OCI-LY1 (cell line): Measurements from ENCODE around the gene ANKRD34A.

Experiments
- EZH2 ChIP-seq: fragments of 200-600 bp; sonication (generic), shearing (Covaris generic); IDR thresholded peaks from 2 replicates; pipeline ENCODE4 v1.8.0; 2017; ENCODE audit warnings: borderline replicate concordance, mixed run types, mild to moderate bottlenecking, antibody characterized with exemption, low read length, moderate library complexity, mixed read lengths
- TF ChIP-seq, protein P1 (sequence below): fragments of 200-600 bp; sonication (generic), shearing (Covaris generic); IDR thresholded peaks from 2 replicates; pipeline ENCODE4 v1.5.1; 2017; ENCODE audit warnings: mild to moderate bottlenecking, antibody characterized with exemption, low read length, moderate library complexity, mixed read lengths

DNA sequence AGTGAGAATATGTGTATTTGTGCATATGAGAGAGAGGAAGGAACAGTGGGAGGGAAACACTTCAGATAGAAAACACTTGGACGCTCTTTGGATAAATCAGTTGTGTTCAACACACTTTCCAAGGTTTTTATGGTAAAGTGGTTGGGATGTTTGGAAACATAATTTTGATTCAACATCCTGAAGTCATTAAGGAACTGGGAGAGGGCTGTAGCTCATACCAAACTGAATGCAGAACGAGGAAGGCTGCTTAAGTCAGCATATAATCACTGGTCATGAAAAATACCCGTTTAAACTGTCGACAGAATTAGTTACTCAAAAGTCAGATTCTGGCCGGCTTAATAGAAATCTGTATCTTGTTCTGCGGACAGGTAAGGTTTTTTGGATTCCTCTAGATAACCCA is 21.5 kb downstream of the ANKRD34A start:
- TF ChIP-seq, protein P1, sequence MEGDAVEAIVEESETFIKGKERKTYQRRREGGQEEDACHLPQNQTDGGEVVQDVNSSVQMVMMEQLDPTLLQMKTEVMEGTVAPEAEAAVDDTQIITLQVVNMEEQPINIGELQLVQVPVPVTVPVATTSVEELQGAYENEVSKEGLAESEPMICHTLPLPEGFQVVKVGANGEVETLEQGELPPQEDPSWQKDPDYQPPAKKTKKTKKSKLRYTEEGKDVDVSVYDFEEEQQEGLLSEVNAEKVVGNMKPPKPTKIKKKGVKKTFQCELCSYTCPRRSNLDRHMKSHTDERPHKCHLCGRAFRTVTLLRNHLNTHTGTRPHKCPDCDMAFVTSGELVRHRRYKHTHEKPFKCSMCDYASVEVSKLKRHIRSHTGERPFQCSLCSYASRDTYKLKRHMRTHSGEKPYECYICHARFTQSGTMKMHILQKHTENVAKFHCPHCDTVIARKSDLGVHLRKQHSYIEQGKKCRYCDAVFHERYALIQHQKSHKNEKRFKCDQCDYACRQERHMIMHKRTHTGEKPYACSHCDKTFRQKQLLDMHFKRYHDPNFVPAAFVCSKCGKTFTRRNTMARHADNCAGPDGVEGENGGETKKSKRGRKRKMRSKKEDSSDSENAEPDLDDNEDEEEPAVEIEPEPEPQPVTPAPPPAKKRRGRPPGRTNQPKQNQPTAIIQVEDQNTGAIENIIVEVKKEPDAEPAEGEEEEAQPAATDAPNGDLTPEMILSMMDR: no peak
- no peak for TF ChIP-seq EZH2
